Immature natural killer cell (primary cell): Measurements from ENCODE around the gene FXYD1. TPM values are rescaled to one million over a fixed set of nuclear protein-coding genes. Genes with fewer than 3 reads are reported as not detected.

ENCODE experiments used
- DNase-seq, 3 donors: peaks; one replicate each; pipeline ENCODE4 v3.0.0; 2022; ENCODE audit warnings: mixed read lengths in 1 of 3
- H3K27ac Mint-ChIP-seq, 6 donors: one replicate each; pipeline ENCODE4 v1.8.0; 2020; ENCODE audit warnings: mixed read lengths in 6 of 6, mild to moderate bottlenecking in 5 of 6, inconsistent platforms in 4 of 6, moderate library complexity in 3 of 6
- H3K27me3 Mint-ChIP-seq, 3 donors: one replicate each; pipeline ENCODE4 v1.8.0; 2020 to 2021; ENCODE audit warnings: low read depth in 3 of 3, mild to moderate bottlenecking in 3 of 3, mixed read lengths in 3 of 3, moderate library complexity in 3 of 3, inconsistent platforms in 1 of 3
- H3K36me3 Mint-ChIP-seq, 3 donors: one replicate each; pipeline ENCODE4 v1.8.0; 2020; ENCODE audit warnings: mixed read lengths in 3 of 3, inconsistent platforms in 2 of 3, mild to moderate bottlenecking in 2 of 3
- H3K4me1 Mint-ChIP-seq, 2 donors: one replicate each; pipeline ENCODE4 v1.8.0; 2020; ENCODE audit warnings: inconsistent platforms in 2 of 2, mild to moderate bottlenecking in 2 of 2, mixed read lengths in 2 of 2, moderate library complexity in 1 of 2
- H3K4me3 Mint-ChIP-seq, 5 donors: one replicate each; pipeline ENCODE4 v1.8.0; 2020; ENCODE audit warnings: mild to moderate bottlenecking in 5 of 5, mixed read lengths in 5 of 5, inconsistent platforms in 3 of 5, moderate library complexity in 3 of 5
- H3K9me3 Mint-ChIP-seq, 6 donors: one replicate each; pipeline ENCODE4 v1.8.0; 2020; ENCODE audit warnings: mild to moderate bottlenecking in 6 of 6, mixed read lengths in 6 of 6, inconsistent platforms in 4 of 6, moderate library complexity in 3 of 6
- polyA plus RNA-seq, 3 donors: library from polyadenylated mRNA; unstranded; fragments of 300-500 nt; fragmentation: Illumina TruSeq; gene quantifications; one replicate each; pipeline ENCODE4 v1.2.3, GENCODE V29; 2021

Gene FXYD1
- under 1 TPM in 2 of 3 donors, not detected in 1; 0.53 to 0.83 TPM for polyA plus RNA-seq

GRCh38 chr19:35138305-35138892, at the start of gene FXYD1:
TSS of gene FXYD1 (plus strand) at chr19:35138824. CDS start at chr19:35140080, 1,256 bp downstream.
- Mint-ChIP-seq H3K4me3 (peak within 1 kb of the TSS in 2 of 5 donors; percentile 8 to 19), H3K36me3 (peaks cover 0 to 11% (median 0%) of the 10 kb centered on the region in 3 donors), H3K4me1 (peaks cover 20 to 27% of the 10 kb centered on the region in 2 donors), H3K27me3 (peaks cover 6 to 9% (median 6%) of the 10 kb centered on the region in 3 donors), H3K9me3 (no peaks in the 10 kb centered on the region), H3K27ac (peak within 1 kb of the TSS in 1 of 6 donors; percentile 64)
- DNase-seq = no peak

DNA sequence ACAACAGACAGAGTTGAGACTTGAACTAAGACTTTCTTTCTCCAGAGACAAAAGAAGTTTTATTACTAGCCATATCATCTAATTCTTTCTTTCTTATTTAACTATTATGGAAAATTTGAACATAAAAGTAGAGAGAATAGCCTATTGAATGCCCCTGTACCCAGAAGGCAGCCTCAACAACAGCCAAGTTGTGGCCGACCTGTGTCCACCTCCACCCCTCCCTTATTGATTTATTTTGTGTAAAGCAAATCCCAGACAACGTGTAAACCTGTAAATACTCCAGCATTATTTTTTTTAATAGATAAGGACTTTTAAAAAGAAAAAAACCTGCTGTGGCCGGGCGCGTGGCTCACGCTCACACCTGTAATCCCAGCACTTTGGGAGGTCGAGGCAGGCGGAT, 49.1 kb upstream of the FXYD1 start:
- Mint-ChIP-seq H3K4me1 (peaks cover 28 to 29% of the 10 kb centered on the region in 2 donors), H3K9me3 (no peaks in the 10 kb centered on the region), H3K27me3 (peaks cover 0 to 7% (median 3%) of the 10 kb centered on the region in 3 donors), H3K4me3 (no peak overlapping the region), H3K27ac (no peak overlapping the region), H3K36me3 (no peaks in the 10 kb centered on the region)
- DNase-seq = no peak

- Mint-ChIP-seq H3K9me3 (no peaks in the 10 kb centered on the region), H3K27ac (no peak overlapping the region), H3K4me3 (no peak overlapping the region)
Observed at GRCh38 chr19:35090160-35090505, 48.5 kb upstream of the FXYD1 start.

GRCh38 chr19:35090506-35091214, 48.0 kb upstream of the FXYD1 start:
- Mint-ChIP-seq H3K36me3 (no peaks in the 10 kb centered on the region), H3K27me3 (peaks cover 0 to 7% (median 3%) of the 10 kb centered on the region in 3 donors), H3K4me3 (no peak overlapping the region), H3K27ac (no peak overlapping the region), H3K9me3 (no peaks in the 10 kb centered on the region), H3K4me1 (peaks cover 22 to 23% of the 10 kb centered on the region in 2 donors)
- DNase-seq = peak; percentile 34 to 41 (median 38)

More at GRCh38 chr19:35090160-35090505, 48.5 kb upstream of the FXYD1 start:
- H3K27me3 Mint-ChIP-seq = peaks cover 0 to 7% (median 3%) of the 10 kb centered on the region in 3 donors
- H3K4me1 Mint-ChIP-seq = peaks cover 27 to 28% of the 10 kb centered on the region in 2 donors
- no peak for DNase-seq
- no peaks in the 10 kb centered on the region for H3K36me3 Mint-ChIP-seq

- Mint-ChIP-seq H3K4me3 (no peak overlapping the region), H3K27ac (no peak overlapping the region), H3K9me3 (no peaks in the 10 kb centered on the region), H3K27me3 (peaks cover 0 to 5% (median 1%) of the 10 kb centered on the region in 3 donors), H3K36me3 (no peaks in the 10 kb centered on the region), H3K4me1 (peaks cover 2 to 7% of the 10 kb centered on the region in 2 donors)
- no peak for DNase-seq
Observed at GRCh38 chr19:35093430-35093829, 45.2 kb upstream of the FXYD1 start.

- H3K27ac Mint-ChIP-seq = no peak overlapping the region
- no peaks in the 10 kb centered on the region for H3K9me3 Mint-ChIP-seq
- no peak for DNase-seq
- no peaks in the 10 kb centered on the region for H3K36me3 Mint-ChIP-seq
- no peak overlapping the region for H3K4me3 Mint-ChIP-seq
- H3K27me3 Mint-ChIP-seq = peaks cover 0 to 5% (median 1%) of the 10 kb centered on the region in 3 donors
- peaks cover 2 to 7% of the 10 kb centered on the region in 2 donors for H3K4me1 Mint-ChIP-seq
Observed at GRCh38 chr19:35093941-35094647, 44.5 kb upstream of the FXYD1 start.

GRCh38 chr19:35094656-35095055, 44.0 kb upstream of the FXYD1 start:
- Mint-ChIP-seq H3K4me1 (peaks cover 2 to 7% of the 10 kb centered on the region in 2 donors), H3K4me3 (no peak overlapping the region), H3K36me3 (no peaks in the 10 kb centered on the region), H3K27me3 (peaks cover 0 to 5% (median under 1%) of the 10 kb centered on the region in 3 donors), H3K27ac (no peak overlapping the region), H3K9me3 (no peaks in the 10 kb centered on the region)
- no peak for DNase-seq

DNA sequence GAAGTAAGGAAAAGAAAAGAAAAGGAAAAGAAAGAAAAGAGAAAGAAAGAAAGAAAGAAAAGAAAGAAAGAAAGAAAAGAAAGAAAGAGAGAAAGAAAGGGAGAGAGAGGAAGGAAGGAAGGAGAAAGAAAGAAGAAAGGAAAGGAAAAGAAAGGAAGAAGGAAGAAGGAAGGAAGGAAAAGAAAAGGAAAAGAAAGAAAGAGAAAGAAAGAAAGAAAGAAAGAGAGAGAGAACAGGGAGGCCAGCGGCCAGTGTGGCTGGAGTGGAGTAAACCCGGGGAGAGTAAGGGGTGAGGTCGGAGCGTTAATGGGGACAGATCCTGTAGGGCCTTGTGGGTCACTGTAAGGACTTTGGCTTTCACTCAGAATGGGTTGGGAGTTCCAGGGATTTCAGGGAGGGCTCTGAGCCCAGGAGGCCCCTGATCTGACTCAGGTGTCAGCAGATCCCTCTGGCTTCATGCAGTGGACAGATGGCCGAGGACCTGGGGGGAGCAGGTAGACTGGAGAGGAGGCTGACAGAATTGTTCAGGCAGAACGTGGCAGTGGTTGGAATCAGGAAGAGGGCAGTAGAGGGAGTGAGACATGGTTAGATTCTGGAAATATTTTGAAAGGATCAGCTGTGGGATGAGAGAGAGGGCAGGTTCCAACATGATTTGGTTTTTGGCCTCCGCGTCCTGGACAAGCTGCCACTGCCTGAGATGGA, 42.8 kb upstream of the FXYD1 start:
- H3K9me3 Mint-ChIP-seq = no peaks in the 10 kb centered on the region
- peaks cover 0 to 2% (median 0%) of the 10 kb centered on the region in 3 donors for H3K27me3 Mint-ChIP-seq
- no peaks in the 10 kb centered on the region for H3K4me1 Mint-ChIP-seq
- no peak for DNase-seq
- no peak overlapping the region for H3K27ac Mint-ChIP-seq
- H3K36me3 Mint-ChIP-seq = no peaks in the 10 kb centered on the region
- no peak overlapping the region for H3K4me3 Mint-ChIP-seq

GRCh38 chr19:35098413-35099049, 40.1 kb upstream of the FXYD1 start:
- Mint-ChIP-seq H3K36me3 (no peaks in the 10 kb centered on the region), H3K4me3 (no peak overlapping the region), H3K4me1 (no peaks in the 10 kb centered on the region), H3K27me3 (peaks cover 0 to 2% (median 0%) of the 10 kb centered on the region in 3 donors), H3K27ac (no peak overlapping the region), H3K9me3 (no peaks in the 10 kb centered on the region)
- DNase-seq = no peak

DNA sequence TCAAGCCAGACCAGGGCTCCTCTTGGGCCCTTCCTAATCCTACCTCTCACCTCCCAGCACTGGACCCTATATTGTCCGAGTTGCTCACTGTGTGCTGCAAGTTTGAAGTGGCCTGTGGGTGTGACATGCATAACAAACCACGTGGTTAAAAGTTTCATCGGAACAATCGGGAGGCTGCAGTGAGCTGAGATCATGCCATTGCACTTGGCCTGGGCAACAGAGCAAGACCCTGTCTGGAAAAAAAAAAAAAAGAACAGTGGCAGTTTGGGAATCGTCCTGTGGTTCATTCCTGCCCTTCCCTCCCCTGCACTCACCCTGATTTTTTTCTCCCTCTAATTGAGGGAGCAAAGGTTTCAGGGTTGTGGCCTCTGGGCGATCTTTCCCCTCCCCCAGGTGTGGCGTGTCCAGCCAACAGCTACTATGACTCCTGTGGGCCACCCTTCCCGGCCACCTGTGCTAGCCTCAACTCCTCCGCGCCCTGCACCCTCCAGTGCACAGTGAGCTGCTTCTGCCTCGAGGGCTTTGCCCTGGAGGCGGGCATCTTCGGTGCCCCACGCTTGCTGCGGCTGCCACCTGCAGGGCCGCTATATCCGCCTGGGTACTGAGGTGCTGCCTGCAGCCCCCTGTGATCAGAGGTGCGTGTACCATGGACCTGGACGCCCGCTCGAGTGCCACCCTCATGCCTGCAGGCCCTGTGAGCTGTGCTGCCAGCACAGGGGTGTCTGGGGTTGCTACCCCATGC, 39.3 kb upstream of the FXYD1 start:
- H3K9me3 Mint-ChIP-seq = no peaks in the 10 kb centered on the region

GRCh38 chr19:35099897-35100275, 38.7 kb upstream of the FXYD1 start:
- no peak for DNase-seq
- Mint-ChIP-seq H3K27me3 (peaks cover 0 to 3% (median 2%) of the 10 kb centered on the region in 3 donors), H3K9me3 (no peaks in the 10 kb centered on the region), H3K4me1 (no peaks in the 10 kb centered on the region), H3K27ac (no peak overlapping the region), H3K4me3 (no peak overlapping the region), H3K36me3 (no peaks in the 10 kb centered on the region)

More for the DNA sequence above, 39.3 kb upstream of the FXYD1 start:
- Mint-ChIP-seq H3K4me1 (no peaks in the 10 kb centered on the region), H3K36me3 (no peaks in the 10 kb centered on the region), H3K4me3 (no peak overlapping the region), H3K27ac (no peak overlapping the region), H3K27me3 (peaks cover 0 to 3% (median 2%) of the 10 kb centered on the region in 3 donors)
- DNase-seq = no peak

- no peaks in the 10 kb centered on the region for H3K4me1 Mint-ChIP-seq
- peaks cover 0 to 3% (median 2%) of the 10 kb centered on the region in 3 donors for H3K27me3 Mint-ChIP-seq
- H3K27ac Mint-ChIP-seq = no peak overlapping the region
- no peak overlapping the region for H3K4me3 Mint-ChIP-seq
- no peaks in the 10 kb centered on the region for H3K9me3 Mint-ChIP-seq
- no peaks in the 10 kb centered on the region for H3K36me3 Mint-ChIP-seq
- DNase-seq = no peak
Observed at GRCh38 chr19:35100588-35101533, 37.8 kb upstream of the FXYD1 start.
